KMS-11 (cell line): Measurements from ENCODE around the gene PRRT3.

Source experiments
- H2AFZ ChIP-seq: fragments of 200-600 bp; sonication (generic); 2 replicates; pipeline ENCODE4 v1.6.1; 2016; ENCODE audit warnings: antibody characterized with exemption, mixed run types, low read depth
- H3K27ac ChIP-seq: fragments of 200-600 bp; sonication (generic); 2 replicates; pipeline ENCODE4 v1.6.1; 2016; ENCODE audit warnings: mild to moderate bottlenecking, mixed run types
- H3K27me3 ChIP-seq: fragments of 200-600 bp; sonication (generic); 2 replicates; pipeline ENCODE4 v1.6.1; 2017; ENCODE audit warnings: mild to moderate bottlenecking, low read depth, mixed run types, moderate library complexity; ENCODE audit not compliant: insufficient read depth
- H3K36me3 ChIP-seq: fragments of 200-600 bp; sonication (generic); 2 replicates; pipeline ENCODE4 v1.6.1; 2017; ENCODE audit warnings: mild to moderate bottlenecking, mixed run types; ENCODE audit not compliant: insufficient read depth
- H3K4me1 ChIP-seq: fragments of 200-600 bp; sonication (generic); 2 replicates; pipeline ENCODE4 v1.6.1; 2016; ENCODE audit warnings: mild to moderate bottlenecking, low read depth, mixed run types; ENCODE audit not compliant: poor library complexity, severe bottlenecking
- H3K4me2 ChIP-seq: fragments of 200-600 bp; sonication (generic); 2 replicates; pipeline ENCODE4 v1.7.0; 2016; ENCODE audit warnings: mild to moderate bottlenecking, mixed run types
- H3K4me3 ChIP-seq: fragments of 200-600 bp; sonication (generic); IDR thresholded peaks from 2 replicates; pipeline ENCODE4 v1.6.1; 2017; ENCODE audit warnings: low read depth, low read length, mixed read lengths; ENCODE audit not compliant: insufficient read depth
- H3K79me2 ChIP-seq: fragments of 200-600 bp; sonication (generic); 2 replicates; pipeline ENCODE4 v1.6.1; 2016; ENCODE audit warnings: low read depth, mixed run types; ENCODE audit not compliant: insufficient read depth
- H3K9ac ChIP-seq: fragments of 200-600 bp; sonication (generic); 2 replicates; pipeline ENCODE4 v1.6.1; 2016; ENCODE audit warnings: mild to moderate bottlenecking, mixed run types
- H4K20me1 ChIP-seq: fragments of 200-600 bp; sonication (generic); 2 replicates; pipeline ENCODE4 v1.6.1; 2016; ENCODE audit warnings: mild to moderate bottlenecking, mixed run types; ENCODE audit not compliant: insufficient read depth
- TF ChIP-seq, protein P1 (sequence below): fragments of 200-600 bp; sonication (generic); conservative IDR thresholded peaks from 2 replicates; pipeline ENCODE4 v1.6.1; 2017; ENCODE audit warnings: low read depth, mild to moderate bottlenecking, antibody characterized with exemption, low read length, moderate library complexity, mixed read lengths

Gene PRRT3

DNA sequence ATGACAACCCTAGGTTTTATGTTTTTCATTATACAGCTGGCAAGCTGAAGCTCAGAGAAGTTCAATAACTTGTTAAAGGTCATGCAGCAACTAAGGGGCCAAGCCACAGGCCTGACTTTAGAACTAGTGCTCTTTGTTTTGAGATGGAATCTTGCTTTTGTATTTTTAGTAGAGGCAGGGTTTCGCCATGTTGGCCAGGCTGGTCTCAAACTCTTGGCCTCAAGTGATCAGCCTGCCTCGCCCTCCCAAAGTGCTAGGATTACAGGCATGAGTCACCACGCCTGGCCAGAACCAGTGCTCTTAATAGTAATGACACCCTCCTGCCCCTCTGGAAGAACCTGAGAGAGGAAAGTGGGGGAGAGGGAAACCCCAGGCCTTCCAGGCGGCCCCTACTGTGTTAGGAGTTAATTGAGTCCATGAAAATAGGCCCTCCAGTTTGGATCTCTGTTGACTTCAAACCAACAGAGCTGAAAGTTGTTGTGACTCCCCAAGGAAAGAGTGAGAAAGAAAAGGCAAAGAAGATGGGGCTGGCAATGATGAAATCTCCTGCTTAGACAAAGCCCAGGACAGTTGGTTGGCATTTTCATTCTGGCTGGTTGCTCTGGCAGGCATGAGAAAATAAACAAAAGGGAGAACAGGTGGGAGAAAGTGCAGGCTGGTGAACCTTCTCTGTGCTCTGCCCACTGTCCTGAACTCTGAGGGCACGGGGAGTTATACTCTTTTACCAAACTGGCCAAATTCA lies 3.6 kb upstream of the PRRT3 start:
- Histone ChIP-seq H3K4me2 (no peak overlapping the region), H4K20me1 (no peaks in the 10 kb centered on the region), H3K9ac (no peak overlapping the region), H3K4me1 (peaks cover 5% of the 10 kb centered on the region), H2AFZ (no peak overlapping the region), H3K27me3 (no peaks in the 10 kb centered on the region), H3K36me3 (no peaks in the 10 kb centered on the region), H3K4me3 (no peak overlapping the region), H3K79me2 (no peaks in the 10 kb centered on the region), H3K27ac (no peak overlapping the region)
- TF ChIP-seq, protein P1, sequence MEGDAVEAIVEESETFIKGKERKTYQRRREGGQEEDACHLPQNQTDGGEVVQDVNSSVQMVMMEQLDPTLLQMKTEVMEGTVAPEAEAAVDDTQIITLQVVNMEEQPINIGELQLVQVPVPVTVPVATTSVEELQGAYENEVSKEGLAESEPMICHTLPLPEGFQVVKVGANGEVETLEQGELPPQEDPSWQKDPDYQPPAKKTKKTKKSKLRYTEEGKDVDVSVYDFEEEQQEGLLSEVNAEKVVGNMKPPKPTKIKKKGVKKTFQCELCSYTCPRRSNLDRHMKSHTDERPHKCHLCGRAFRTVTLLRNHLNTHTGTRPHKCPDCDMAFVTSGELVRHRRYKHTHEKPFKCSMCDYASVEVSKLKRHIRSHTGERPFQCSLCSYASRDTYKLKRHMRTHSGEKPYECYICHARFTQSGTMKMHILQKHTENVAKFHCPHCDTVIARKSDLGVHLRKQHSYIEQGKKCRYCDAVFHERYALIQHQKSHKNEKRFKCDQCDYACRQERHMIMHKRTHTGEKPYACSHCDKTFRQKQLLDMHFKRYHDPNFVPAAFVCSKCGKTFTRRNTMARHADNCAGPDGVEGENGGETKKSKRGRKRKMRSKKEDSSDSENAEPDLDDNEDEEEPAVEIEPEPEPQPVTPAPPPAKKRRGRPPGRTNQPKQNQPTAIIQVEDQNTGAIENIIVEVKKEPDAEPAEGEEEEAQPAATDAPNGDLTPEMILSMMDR, result no peak

DNA sequence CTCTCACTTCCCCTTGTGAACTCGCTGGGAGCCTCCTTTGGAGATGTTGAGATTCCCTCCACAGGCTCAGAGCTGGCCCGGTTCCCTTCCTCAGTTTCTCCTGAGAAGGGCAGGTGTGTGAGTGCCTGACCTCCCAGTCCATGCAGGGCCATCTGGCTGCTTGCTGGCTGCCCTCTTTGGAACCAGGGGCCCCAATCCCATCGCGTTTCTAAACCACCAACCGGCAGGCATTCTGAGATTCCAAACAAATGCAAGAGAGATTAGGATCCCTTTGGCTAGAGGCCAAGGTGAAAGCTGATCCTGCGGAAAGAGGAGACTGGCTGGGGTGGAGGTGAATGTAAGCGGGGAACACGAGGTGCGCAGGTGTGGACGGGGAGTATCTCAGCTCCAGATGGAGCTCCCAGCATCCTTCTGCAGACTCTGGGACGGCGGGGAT lies 2.9 kb upstream of the PRRT3 start:
- Histone ChIP-seq H3K4me1 (peaks cover 5% of the 10 kb centered on the region), H3K36me3 (no peaks in the 10 kb centered on the region), H3K27me3 (no peaks in the 10 kb centered on the region), H4K20me1 (no peaks in the 10 kb centered on the region), H3K4me3 (no peak overlapping the region), H3K4me2 (no peak overlapping the region), H2AFZ (no peak overlapping the region), H3K9ac (no peak overlapping the region), H3K79me2 (no peaks in the 10 kb centered on the region), H3K27ac (no peak overlapping the region)
- TF ChIP-seq, protein P1, result no peak

DNA sequence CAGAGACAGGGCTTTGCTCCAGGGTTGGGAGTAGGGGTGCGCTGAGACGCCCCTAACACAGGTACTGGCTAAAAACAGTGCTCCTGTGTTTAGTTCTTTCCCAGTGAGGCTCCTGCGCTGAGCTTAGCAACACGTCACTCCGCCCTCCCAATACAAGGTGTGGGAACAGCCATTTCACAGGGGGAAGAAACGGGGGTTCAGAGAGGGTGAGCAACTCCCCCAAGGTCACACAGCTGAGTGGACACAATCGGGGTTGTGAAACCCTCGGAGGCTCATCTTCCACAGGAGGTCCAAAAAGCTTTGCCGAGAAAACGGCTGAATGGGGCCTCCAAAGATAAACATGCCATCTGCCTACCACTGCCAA lies 628 bp downstream of the PRRT3 start:
- no peaks in the 10 kb centered on the region for H3K27me3 ChIP-seq
- H3K27ac ChIP-seq, result no peak overlapping the region
- peak overlapping the region; percentile 47; the same call in 1 of the 2 replicates for H2AFZ ChIP-seq
- H3K36me3 ChIP-seq, result no peaks in the 10 kb centered on the region
- peaks cover 5% of the 10 kb centered on the region for H3K4me1 ChIP-seq
- H3K79me2 ChIP-seq, result no peaks in the 10 kb centered on the region
- no peak overlapping the region for H3K9ac ChIP-seq
- H3K4me3 ChIP-seq, result peak overlapping the region; percentile 22
- no peaks in the 10 kb centered on the region for H4K20me1 ChIP-seq
- peak overlapping the region; percentile 45 for H3K4me2 ChIP-seq
- TF ChIP-seq, protein P1, result no peak

DNA sequence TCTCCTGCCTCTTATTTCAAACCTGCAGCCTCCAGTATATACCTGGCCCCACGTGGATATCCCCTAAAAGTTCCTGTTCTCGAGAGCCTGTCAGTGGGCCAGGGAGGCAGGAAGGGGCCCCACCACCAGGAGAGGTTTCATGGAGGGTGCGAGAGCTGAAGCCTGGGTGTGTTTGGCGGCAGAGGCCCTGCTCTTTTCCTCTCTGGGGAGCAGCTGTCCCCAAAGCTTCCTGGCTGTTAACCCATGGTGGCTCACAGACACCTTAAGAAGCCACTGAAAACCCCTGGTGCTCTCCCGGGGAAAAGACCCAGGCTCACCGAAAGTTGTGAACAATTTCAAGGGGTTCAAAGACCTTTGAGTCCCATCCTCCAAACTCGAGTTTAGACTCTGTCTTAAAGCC lies 1.1 kb downstream of the PRRT3 start:
- Histone ChIP-seq H3K9ac (no peak overlapping the region), H2AFZ (no peak overlapping the region), H3K4me2 (peak overlapping the region; percentile 45), H3K36me3 (no peaks in the 10 kb centered on the region), H3K79me2 (no peaks in the 10 kb centered on the region), H3K4me1 (peaks cover 5% of the 10 kb centered on the region), H4K20me1 (no peaks in the 10 kb centered on the region), H3K27ac (no peak overlapping the region), H3K27me3 (no peaks in the 10 kb centered on the region), H3K4me3 (no peak overlapping the region)
- TF ChIP-seq, protein P1, result no peak
